Osteocyte (in vitro differentiated cells): ENCODE data around the gene MRPS6. TPM values are rescaled to one million over a fixed set of nuclear protein-coding genes. Genes with fewer than 3 reads are reported as not detected.
A peak's percentile ranks its signal among the peaks of the same experiment; 100 is the strongest.

Experiments used
- DNase-seq: peaks from one replicate; pipeline ENCODE4 v3.0.0; 2021; ENCODE audit warnings: mixed read lengths; ENCODE audit not compliant: unreplicated experiment; ENCODE audit errors: extremely low spot score
- H3K27ac Mint-ChIP-seq: one replicate; pipeline ENCODE4 v1.8.0; 2021; ENCODE audit warnings: mild to moderate bottlenecking, mixed read lengths; ENCODE audit not compliant: unreplicated experiment
- H3K27me3 Mint-ChIP-seq: one replicate; pipeline ENCODE4 v1.8.0; 2021; ENCODE audit warnings: mixed read lengths; ENCODE audit not compliant: unreplicated experiment
- H3K36me3 Mint-ChIP-seq: one replicate; pipeline ENCODE4 v1.8.0; 2021; ENCODE audit warnings: mixed read lengths; ENCODE audit not compliant: unreplicated experiment
- H3K4me1 Mint-ChIP-seq: one replicate; pipeline ENCODE4 v1.8.0; 2021; ENCODE audit warnings: mixed read lengths; ENCODE audit not compliant: unreplicated experiment
- H3K4me3 Mint-ChIP-seq: one replicate; pipeline ENCODE4 v1.8.0; 2021; ENCODE audit warnings: mild to moderate bottlenecking, moderate library complexity, mixed read lengths; ENCODE audit not compliant: unreplicated experiment
- H3K9me3 Mint-ChIP-seq: one replicate; pipeline ENCODE4 v1.8.0; 2021; ENCODE audit warnings: mixed read lengths; ENCODE audit not compliant: unreplicated experiment
- CTCF ChIP-seq: fragments of 200-600 bp; sonication (generic); IDR thresholded peaks from 2 replicates; pipeline ENCODE4 v1.5.0; 2021; ENCODE audit warnings: antibody characterized with exemption, mild to moderate bottlenecking, moderate library complexity
- total RNA-seq: library from RNA; stranded (reverse); gene quantifications from 2 replicates; pipeline ENCODE4 v1.2.1, GENCODE V29; 2021

MRPS6 gene
- total RNA-seq, 1 donor from 2014 or later, result 124 TPM

- peaks cover 26% of the 10 kb centered on the region for H3K4me1 Mint-ChIP-seq
- peaks cover 52% of the 10 kb centered on the region for H3K36me3 Mint-ChIP-seq
Observed at GRCh38 chr21:34144224-34144623, 70.8 kb downstream of the MRPS6 start.

GRCh38 chr21:34147792-34148418, 74.5 kb downstream of the MRPS6 start:
- peak; percentile 67 for DNase-seq

More at GRCh38 chr21:34144224-34144623, 70.8 kb downstream of the MRPS6 start:
- H3K27ac Mint-ChIP-seq, result no peak overlapping the region
- H3K9me3 Mint-ChIP-seq, result no peaks in the 10 kb centered on the region
- H3K27me3 Mint-ChIP-seq, result no peaks in the 10 kb centered on the region
- no peak for DNase-seq
- no peak overlapping the region for H3K4me3 Mint-ChIP-seq
- TF ChIP-seq CTCF, result no peak

GRCh38 chr21:34148419-34148804, 75.0 kb downstream of the MRPS6 start:
- no peak for DNase-seq
- H3K4me3 Mint-ChIP-seq, result no peak overlapping the region
- no peak overlapping the region for H3K27ac Mint-ChIP-seq
- H3K9me3 Mint-ChIP-seq, result peaks cover 9% of the 10 kb centered on the region
- no peak for TF ChIP-seq CTCF
- peaks cover 23% of the 10 kb centered on the region for H3K4me1 Mint-ChIP-seq
- no peaks in the 10 kb centered on the region for H3K27me3 Mint-ChIP-seq
- peaks cover 40% of the 10 kb centered on the region for H3K36me3 Mint-ChIP-seq

More at GRCh38 chr21:34147792-34148418, 74.5 kb downstream of the MRPS6 start:
- no peak for TF ChIP-seq CTCF
- H3K36me3 Mint-ChIP-seq, result peaks cover 37% of the 10 kb centered on the region
- H3K4me3 Mint-ChIP-seq, result no peak overlapping the region
- H3K27ac Mint-ChIP-seq, result no peak overlapping the region
- peaks cover 5% of the 10 kb centered on the region for H3K9me3 Mint-ChIP-seq
- no peaks in the 10 kb centered on the region for H3K27me3 Mint-ChIP-seq
- peaks cover 22% of the 10 kb centered on the region for H3K4me1 Mint-ChIP-seq

GRCh38 chr21:34148826-34149558, 75.6 kb downstream of the MRPS6 start:
- no peak overlapping the region for H3K4me3 Mint-ChIP-seq
- peaks cover 40% of the 10 kb centered on the region for H3K36me3 Mint-ChIP-seq
- no peak for DNase-seq

More at GRCh38 chr21:34148826-34149558, 75.6 kb downstream of the MRPS6 start:
- Mint-ChIP-seq H3K27me3 (no peaks in the 10 kb centered on the region), H3K27ac (no peak overlapping the region), H3K9me3 (peaks cover 9% of the 10 kb centered on the region), H3K4me1 (peaks cover 23% of the 10 kb centered on the region)
- TF ChIP-seq CTCF, result no peak
